ENCODE data around the gene LIN54. TPM values are rescaled to one million over a fixed set of nuclear protein-coding genes. Genes with fewer than 3 reads are reported as not detected.
A peak's percentile ranks its signal among the peaks of the same experiment; 100 is the strongest.

LIN54 gene
- total and polyA plus RNA-seq, 4 donors, result 2.0 to 17.1 (median 5.2) TPM

DNA sequence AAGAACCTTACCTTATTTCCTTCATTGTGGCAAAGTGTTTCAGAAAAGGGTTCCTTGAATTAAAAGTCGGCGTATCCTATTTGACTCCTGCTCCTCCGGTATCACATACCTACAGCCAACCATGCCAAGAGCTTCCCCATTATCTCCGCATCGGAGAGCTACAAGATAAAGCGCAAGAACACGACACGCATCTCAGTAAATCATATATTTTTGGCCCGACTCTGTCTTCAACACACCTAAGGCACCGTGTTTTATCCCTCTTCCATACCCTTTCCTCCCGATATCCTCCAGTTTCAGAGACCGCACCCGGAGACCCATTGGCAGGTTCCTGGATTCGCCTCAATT, 110.6 kb downstream of the LIN54 start:
- TF ChIP-seq JUND (IDR thresholded peaks at IDR 0.05) (peak in 1 of 2 donors; percentile 20), FOXA2 (IDR thresholded peaks at IDR 0.05) (no peak)
- H3K27me3 ChIP-seq (ENCODE audit: control insufficient read depth in 4 of 4, insufficient read depth in 4 of 4, low read length in 3 of 4), result no peaks in the 10 kb centered on the region
- no peak for DNase-seq (ENCODE audit: low spot score)
- peak overlapping the region; percentile 95 to 99 for H3K9ac ChIP-seq (ENCODE audit: low read depth in 1 of 2, low read length in 2 of 2)
- H3K4me1 ChIP-seq (ENCODE audit: control insufficient read depth in 4 of 4, insufficient read depth in 4 of 4, low read length in 3 of 4), result peaks cover 3 to 29% (median 9%) of the 10 kb centered on the region in 4 donors
- H3K4me3 ChIP-seq (ENCODE audit: low read depth in 1 of 3, low read length in 3 of 3), result peak overlapping the region; percentile 68 to 99 (median 81)
- peak overlapping the region; percentile 97 to 100 for H3K27ac ChIP-seq (ENCODE audit: low read depth in 1 of 2, low read length in 2 of 2)
- H3K36me3 ChIP-seq (ENCODE audit: control insufficient read depth in 4 of 4, insufficient read depth in 3 of 4, low read depth in 1 of 4, low read length in 3 of 4), result peaks cover 0 to 2% (median under 1%) of the 10 kb centered on the region in 4 donors
- H3K9me3 ChIP-seq (ENCODE audit: control insufficient read depth in 4 of 4, low read length in 3 of 4), result no peaks in the 10 kb centered on the region
- WGBS, result under 1% methylated on average over 14 of the region's 14 CpGs

DNA sequence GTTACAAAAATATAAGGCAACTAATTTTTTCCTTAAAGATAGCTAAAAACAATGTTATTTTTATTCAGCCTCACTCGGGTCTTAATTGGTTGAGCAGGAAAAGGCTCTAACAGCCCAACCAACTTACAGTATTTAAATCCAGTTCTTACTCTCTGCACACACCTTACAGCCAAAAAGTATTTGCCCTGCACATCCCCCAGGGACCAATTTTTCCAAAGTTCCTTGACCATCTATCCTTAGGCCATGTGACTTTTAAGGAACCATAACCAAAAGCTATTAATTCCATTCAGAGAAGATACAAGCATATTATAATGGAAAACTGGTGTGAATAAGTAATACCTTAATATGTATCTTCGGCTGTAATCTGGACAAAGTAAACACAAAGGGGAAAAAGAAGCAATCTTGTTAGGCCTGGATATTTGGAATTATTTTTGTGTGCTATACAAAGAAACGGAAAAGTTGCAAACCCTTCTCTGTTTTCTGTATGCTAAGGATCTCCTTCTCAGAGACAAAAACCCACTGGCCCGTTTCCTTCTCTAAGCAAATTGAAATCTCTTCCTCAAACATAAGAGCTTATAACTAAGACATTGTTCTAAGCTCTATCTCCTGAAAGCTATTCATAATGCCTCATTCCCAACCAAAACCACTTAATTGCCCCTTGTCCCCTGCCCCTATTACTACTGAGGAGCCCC, 111.1 kb downstream of the LIN54 start:
- H3K36me3 ChIP-seq (ENCODE audit: control insufficient read depth in 4 of 4, insufficient read depth in 3 of 4, low read depth in 1 of 4, low read length in 3 of 4), result peaks cover 0 to 6% (median under 1%) of the 10 kb centered on the region in 4 donors
- H3K9me3 ChIP-seq (ENCODE audit: control insufficient read depth in 4 of 4, low read length in 3 of 4), result no peaks in the 10 kb centered on the region
- no peak for DNase-seq (ENCODE audit: low spot score)
- H3K27me3 ChIP-seq (ENCODE audit: control insufficient read depth in 4 of 4, insufficient read depth in 4 of 4, low read length in 3 of 4), result no peaks in the 10 kb centered on the region
- no peak for TF ChIP-seq JUND (IDR thresholded peaks at IDR 0.05)
- no peak for TF ChIP-seq CTCF (IDR thresholded peaks at IDR 0.05; ENCODE audit: low read depth, low read length, missing input control)
- no peak for TF ChIP-seq REST (IDR thresholded peaks at IDR 0.05)
- TF ChIP-seq, protein P1, sequence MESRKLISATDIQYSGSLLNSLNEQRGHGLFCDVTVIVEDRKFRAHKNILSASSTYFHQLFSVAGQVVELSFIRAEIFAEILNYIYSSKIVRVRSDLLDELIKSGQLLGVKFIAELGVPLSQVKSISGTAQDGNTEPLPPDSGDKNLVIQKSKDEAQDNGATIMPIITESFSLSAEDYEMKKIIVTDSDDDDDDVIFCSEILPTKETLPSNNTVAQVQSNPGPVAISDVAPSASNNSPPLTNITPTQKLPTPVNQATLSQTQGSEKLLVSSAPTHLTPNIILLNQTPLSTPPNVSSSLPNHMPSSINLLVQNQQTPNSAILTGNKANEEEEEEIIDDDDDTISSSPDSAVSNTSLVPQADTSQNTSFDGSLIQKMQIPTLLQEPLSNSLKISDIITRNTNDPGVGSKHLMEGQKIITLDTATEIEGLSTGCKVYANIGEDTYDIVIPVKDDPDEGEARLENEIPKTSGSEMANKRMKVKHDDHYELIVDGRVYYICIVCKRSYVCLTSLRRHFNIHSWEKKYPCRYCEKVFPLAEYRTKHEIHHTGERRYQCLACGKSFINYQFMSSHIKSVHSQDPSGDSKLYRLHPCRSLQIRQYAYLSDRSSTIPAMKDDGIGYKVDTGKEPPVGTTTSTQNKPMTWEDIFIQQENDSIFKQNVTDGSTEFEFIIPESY (IDR thresholded peaks at IDR 0.05), result no peak
- no peak for TF ChIP-seq HNF4A (conservative IDR thresholded peaks at IDR 0.05)
- TF ChIP-seq GABPA (IDR thresholded peaks at IDR 0.05 in 1 of 2, conservative IDR thresholded peaks at IDR 0.05 in 1 of 2), result no peak
- TF ChIP-seq TAF1 (conservative IDR thresholded peaks at IDR 0.05), result no peak
- TF ChIP-seq FOXA2 (IDR thresholded peaks at IDR 0.05), result no peak
- no peak for TF ChIP-seq SP1 (IDR thresholded peaks at IDR 0.05)
- TF ChIP-seq HNF4G (IDR thresholded peaks at IDR 0.05), result no peak
- TF ChIP-seq, protein P2, sequence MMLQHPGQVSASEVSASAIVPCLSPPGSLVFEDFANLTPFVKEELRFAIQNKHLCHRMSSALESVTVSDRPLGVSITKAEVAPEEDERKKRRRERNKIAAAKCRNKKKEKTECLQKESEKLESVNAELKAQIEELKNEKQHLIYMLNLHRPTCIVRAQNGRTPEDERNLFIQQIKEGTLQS (IDR thresholded peaks at IDR 0.05), result no peak
- TF ChIP-seq RXRA (IDR thresholded peaks at IDR 0.05), result no peak
- TF ChIP-seq EGR1 (IDR thresholded peaks at IDR 0.05; ENCODE audit: low read depth in 2 of 2), result no peak
- no peak for TF ChIP-seq RAD21 (IDR thresholded peaks at IDR 0.05)
- TF ChIP-seq NR2F2 (IDR thresholded peaks at IDR 0.05), result no peak
- TF ChIP-seq YY1 (IDR thresholded peaks at IDR 0.05), result no peak
- TF ChIP-seq MAX (IDR thresholded peaks at IDR 0.05), result no peak
- no peak for TF ChIP-seq FOXA1 (IDR thresholded peaks at IDR 0.05)
- peak overlapping the region; percentile 95 to 99 for H3K9ac ChIP-seq (ENCODE audit: low read depth in 1 of 2, low read length in 2 of 2)
- H3K4me3 ChIP-seq (ENCODE audit: low read depth in 1 of 3, low read length in 3 of 3), result peak overlapping the region; percentile 68 to 99 (median 81)
- H3K4me1 ChIP-seq (ENCODE audit: control insufficient read depth in 4 of 4, insufficient read depth in 4 of 4, low read length in 3 of 4), result peaks cover 3 to 29% (median 9%) of the 10 kb centered on the region in 4 donors
- WGBS, result 2% methylated on average over 4 of the region's 4 CpGs
- peak overlapping the region; percentile 97 to 100 for H3K27ac ChIP-seq (ENCODE audit: low read depth in 1 of 2, low read length in 2 of 2)
